HEK293 (cell line): ENCODE measurements around the gene GBX1.

Source experiments
- CTCF ChIA-PET: fragments of 350-600 bp; formaldehyde crosslinking; extraction: SDS; loops from one replicate; lab custom pipeline; 2021; ENCODE audit warnings: antibody characterized with exemption; lab: Yijun Ruan, JAX
- POLR2A ChIA-PET: fragments of 300-600 bp; formaldehyde crosslinking; extraction: SDS; loops from one replicate; lab custom pipeline; 2020; ENCODE audit warnings: antibody characterized with exemption, inconsistent platforms; lab: Yijun Ruan, JAX
- H3K27ac ChIP-seq: fragments of 200-500 bp; sonication (Bioruptor generic); 2 replicates; pipeline ENCODE4 v1.5.1; 2014; ENCODE audit warnings: low read depth, low read length, control low read depth, inconsistent platforms; ENCODE audit errors: extremely low read depth
- H3K36me3 ChIP-seq, 2 experiments: fragments of 200-500 bp in 1 of 2; sonication (Bioruptor generic) in 1 of 2; 1 replicate in 1 of 2; 2 replicates in 1 of 2; pipeline ENCODE4 v1.5.1; 2014 to 2017; ENCODE audit warnings: inconsistent platforms in 2 of 2, low read length in 2 of 2; ENCODE audit not compliant: control insufficient read depth in 2 of 2, insufficient read depth in 1 of 2
- H3K4me1 ChIP-seq: fragments of 200-500 bp; sonication (Bioruptor generic); 2 replicates; pipeline ENCODE4 v1.5.1; 2014; ENCODE audit warnings: mild to moderate bottlenecking, low read length, inconsistent platforms; ENCODE audit not compliant: control insufficient read depth, insufficient read depth
- H3K4me3 ChIP-seq: 2 replicates; pipeline ENCODE4 v1.5.1; 2011; ENCODE audit warnings: low read depth, mild to moderate bottlenecking, control low read depth, low read length, moderate library complexity
- H3K9me3 ChIP-seq: fragments of 200-500 bp; sonication (Bioruptor generic); 2 replicates; pipeline ENCODE4 v1.5.1; 2014; ENCODE audit warnings: low read depth, low read length, inconsistent platforms; ENCODE audit not compliant: control insufficient read depth, insufficient read depth
- GLIS1 ChIP-seq: fragments of 450-650 bp; formaldehyde crosslinking; IDR thresholded peaks from 2 replicates; pipeline ENCODE4 v1.5.1; 2016; ENCODE audit warnings: missing biosample characterization, missing genetic modification characterization
- GLIS2 ChIP-seq: fragments of 450-650 bp; formaldehyde crosslinking; IDR thresholded peaks from 2 replicates; pipeline ENCODE4 v1.5.1; 2016; ENCODE audit warnings: missing biosample characterization, missing genetic modification characterization
- KLF16 ChIP-seq: fragments of 450-650 bp; formaldehyde crosslinking; IDR thresholded peaks from 2 replicates; pipeline ENCODE4 v1.5.1; 2017; ENCODE audit warnings: missing biosample characterization, missing genetic modification characterization
- PRDM1 ChIP-seq: fragments of 450-650 bp; formaldehyde crosslinking; IDR thresholded peaks from 2 replicates; pipeline ENCODE4; 2016; ENCODE audit warnings: missing biosample characterization, missing genetic modification characterization
- SP7 ChIP-seq: fragments of 450-650 bp; formaldehyde crosslinking; IDR thresholded peaks from 2 replicates; pipeline ENCODE4 v1.5.1; 2016; ENCODE audit warnings: missing biosample characterization, missing genetic modification characterization
- WT1 ChIP-seq: fragments of 450-650 bp; formaldehyde crosslinking; IDR thresholded peaks from 2 replicates; pipeline ENCODE4 v1.5.1; 2016; ENCODE audit warnings: missing biosample characterization, missing genetic modification characterization
- ZBTB17 ChIP-seq: fragments of 450-650 bp; formaldehyde crosslinking; IDR thresholded peaks from 2 replicates; pipeline ENCODE4 v1.5.1; 2016; ENCODE audit warnings: missing biosample characterization, missing genetic modification characterization
- ZEB2 ChIP-seq: fragments of 450-650 bp; formaldehyde crosslinking; IDR thresholded peaks from 2 replicates; pipeline ENCODE4 v1.5.1; 2016; ENCODE audit warnings: missing biosample characterization, missing genetic modification characterization
- ZNF140 ChIP-seq: fragments of 450-650 bp; formaldehyde crosslinking; IDR thresholded peaks from 2 replicates; pipeline ENCODE4 v1.5.1; 2016; ENCODE audit warnings: missing biosample characterization, missing genetic modification characterization
- ZNF169 ChIP-seq: fragments of 450-650 bp; formaldehyde crosslinking; IDR thresholded peaks from 2 replicates; pipeline ENCODE4 v1.5.1; 2016; ENCODE audit warnings: missing biosample characterization, missing genetic modification characterization
- ZNF324 ChIP-seq: fragments of 450-650 bp; formaldehyde crosslinking; IDR thresholded peaks from 2 replicates; pipeline ENCODE4 v1.5.1; 2016; ENCODE audit warnings: missing biosample characterization, missing genetic modification characterization
- ZNF350 ChIP-seq: fragments of 450-650 bp; formaldehyde crosslinking; IDR thresholded peaks from 2 replicates; pipeline ENCODE4 v1.5.0; 2017; ENCODE audit warnings: missing biosample characterization, mild to moderate bottlenecking, missing genetic modification characterization
- ZNF394 ChIP-seq: fragments of 450-650 bp; formaldehyde crosslinking; IDR thresholded peaks from 2 replicates; pipeline ENCODE4 v1.5.1; 2016; ENCODE audit warnings: missing biosample characterization, missing genetic modification characterization, mild to moderate bottlenecking, moderate library complexity, borderline replicate concordance
- ZNF596 ChIP-seq: fragments of 450-650 bp; IDR thresholded peaks from 2 replicates; pipeline ENCODE4 v1.5.0; 2018; ENCODE audit warnings: missing biosample characterization, mild to moderate bottlenecking, missing genetic modification characterization, moderate library complexity
- ZNF600 ChIP-seq: fragments of 450-650 bp; formaldehyde crosslinking; IDR thresholded peaks from 2 replicates; pipeline ENCODE4 v1.5.1; 2016; ENCODE audit warnings: missing biosample characterization, missing genetic modification characterization
- ZNF610 ChIP-seq: fragments of 450-650 bp; formaldehyde crosslinking; IDR thresholded peaks from 2 replicates; pipeline ENCODE4 v1.5.1; 2016; ENCODE audit warnings: missing biosample characterization, missing genetic modification characterization, borderline replicate concordance
- ZNF629 ChIP-seq: fragments of 450-650 bp; formaldehyde crosslinking; IDR thresholded peaks from 2 replicates; pipeline ENCODE4 v1.5.1; 2017; ENCODE audit warnings: missing biosample characterization, missing genetic modification characterization
- ZNF654 ChIP-seq: fragments of 450-650 bp; formaldehyde crosslinking; IDR thresholded peaks from 2 replicates; pipeline ENCODE4 v1.5.1; 2016; ENCODE audit warnings: low read depth, missing biosample characterization, missing genetic modification characterization
- ZNF658 ChIP-seq: fragments of 450-650 bp; formaldehyde crosslinking; IDR thresholded peaks from 2 replicates; pipeline ENCODE4; 2016; ENCODE audit warnings: missing biosample characterization, missing genetic modification characterization
- ZNF670 ChIP-seq: fragments of 450-650 bp; formaldehyde crosslinking; IDR thresholded peaks from 2 replicates; pipeline ENCODE4 v1.5.1; 2016; ENCODE audit warnings: missing biosample characterization, missing genetic modification characterization, low read depth
- ZNF707 ChIP-seq: fragments of 450-650 bp; formaldehyde crosslinking; IDR thresholded peaks from 2 replicates; pipeline ENCODE4 v1.5.1; 2016; ENCODE audit warnings: missing biosample characterization, missing genetic modification characterization
- ZNF777 ChIP-seq: fragments of 450-650 bp; formaldehyde crosslinking; IDR thresholded peaks from 2 replicates; pipeline ENCODE4 v1.5.1; 2017; ENCODE audit warnings: missing biosample characterization, missing genetic modification characterization, borderline replicate concordance
- ZSCAN30 ChIP-seq: fragments of 450-650 bp; IDR thresholded peaks from 2 replicates; pipeline ENCODE4 v1.5.1; 2018; ENCODE audit warnings: missing biosample characterization, mild to moderate bottlenecking, missing genetic modification characterization, moderate library complexity
- TF ChIP-seq, protein P1 (sequence below): fragments of 450-650 bp; formaldehyde crosslinking; IDR thresholded peaks from 2 replicates; pipeline ENCODE4 v1.5.1; 2017; ENCODE audit warnings: missing biosample characterization, missing genetic modification characterization
- TF ChIP-seq, protein P2 (sequence below): fragments of 450-650 bp; formaldehyde crosslinking; IDR thresholded peaks from 2 replicates; pipeline ENCODE4 v1.5.1; 2016; ENCODE audit warnings: missing biosample characterization, missing genetic modification characterization
- TF ChIP-seq, protein P3 (sequence below): fragments of 450-650 bp; IDR thresholded peaks from 2 replicates; pipeline ENCODE4 v1.5.1; 2018; ENCODE audit warnings: missing biosample characterization, mild to moderate bottlenecking, missing genetic modification characterization
- TF ChIP-seq, protein P4 (sequence below): fragments of 450-650 bp; formaldehyde crosslinking; IDR thresholded peaks from 2 replicates; pipeline ENCODE4 v1.5.1; 2016; ENCODE audit warnings: missing biosample characterization, missing genetic modification characterization
- TF ChIP-seq, protein P5 (sequence below): fragments of 450-650 bp; formaldehyde crosslinking; IDR thresholded peaks from 2 replicates; pipeline ENCODE4 v1.5.1; 2016; ENCODE audit warnings: missing biosample characterization, missing genetic modification characterization, low read depth

The GBX1 gene

DNA sequence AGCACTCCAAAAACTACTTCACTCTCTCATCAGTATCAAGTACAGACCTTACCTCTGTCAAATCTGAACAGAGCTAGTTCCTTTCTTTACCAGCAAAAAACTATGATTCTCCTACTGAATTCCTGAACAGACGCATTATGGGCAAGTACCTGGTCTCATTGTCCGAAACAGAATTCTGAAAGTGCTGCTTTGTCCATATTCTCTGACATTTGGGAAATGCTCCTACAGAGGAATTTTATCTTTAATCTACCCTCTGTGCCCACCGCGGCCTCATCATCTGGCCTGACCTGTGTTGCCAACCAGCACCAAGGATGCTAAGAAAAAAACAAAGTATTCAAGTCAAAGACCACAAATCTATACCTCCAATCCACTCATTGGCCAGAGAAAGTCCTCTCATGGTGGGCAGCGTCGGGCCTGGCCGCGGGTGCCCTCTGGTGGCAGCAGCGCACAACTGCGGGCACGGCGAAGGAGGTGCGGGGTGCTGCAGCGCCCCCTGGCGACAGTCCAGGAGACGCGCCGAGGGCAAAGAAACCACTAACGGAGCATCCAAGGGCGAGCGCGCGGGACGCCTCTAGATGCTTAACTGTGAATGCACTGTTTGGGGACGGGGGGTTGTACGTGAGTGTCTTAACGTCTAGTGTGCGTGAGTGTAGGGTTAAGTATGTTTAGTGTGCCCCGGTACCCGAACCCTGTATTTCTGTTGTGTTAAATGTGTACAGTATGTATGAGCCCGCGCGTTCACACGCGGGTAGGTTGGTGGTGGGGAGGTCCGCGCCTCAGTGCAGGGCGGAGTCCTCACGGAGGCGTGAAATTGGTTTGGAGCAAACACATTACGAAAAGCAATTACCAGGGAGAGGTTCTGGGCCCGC is 5.0 kb upstream of the GBX1 start (continued):
- TF ChIP-seq ZEB2 (tag by site-specific recombination) (peak; percentile 70), SP7 (peak; percentile 81), KLF16 (peak; percentile 62; the same call in 1 of the 2 replicates), ZSCAN30 (tag by site-specific recombination) (peak; percentile 81), ZNF600 (peak; percentile 59; the same call in 1 of the 2 replicates), ZNF654 (tag by site-specific recombination) (peak; percentile 95), ZNF707 (no peak), ZNF629 (peak; percentile 56; the same call in 1 of the 2 replicates), WT1 (0 out of 2 replicates have a peak, but pooled peaks have one; percentile 29), GLIS1 (tag by site-specific recombination) (0 out of 2 replicates have a peak, but pooled peaks have one; percentile 18), ZNF324 (tag by site-specific recombination) (peak; percentile 82; the same call in 1 of the 2 replicates), ZNF777 (tag by site-specific recombination) (0 out of 2 replicates have a peak, but pooled peaks have one; percentile 63), GLIS2 (tag by site-specific recombination) (no peak), ZNF169 (tag by site-specific recombination) (no peak), PRDM1 (tag by site-specific recombination) (peak; percentile 62), ZNF610 (tag by site-specific recombination) (peak; percentile 45; the same call in 1 of the 2 replicates), ZNF394 (tag by site-specific recombination) (peak; percentile 47; the same call in 1 of the 2 replicates)
- TF ChIP-seq, protein P1, sequence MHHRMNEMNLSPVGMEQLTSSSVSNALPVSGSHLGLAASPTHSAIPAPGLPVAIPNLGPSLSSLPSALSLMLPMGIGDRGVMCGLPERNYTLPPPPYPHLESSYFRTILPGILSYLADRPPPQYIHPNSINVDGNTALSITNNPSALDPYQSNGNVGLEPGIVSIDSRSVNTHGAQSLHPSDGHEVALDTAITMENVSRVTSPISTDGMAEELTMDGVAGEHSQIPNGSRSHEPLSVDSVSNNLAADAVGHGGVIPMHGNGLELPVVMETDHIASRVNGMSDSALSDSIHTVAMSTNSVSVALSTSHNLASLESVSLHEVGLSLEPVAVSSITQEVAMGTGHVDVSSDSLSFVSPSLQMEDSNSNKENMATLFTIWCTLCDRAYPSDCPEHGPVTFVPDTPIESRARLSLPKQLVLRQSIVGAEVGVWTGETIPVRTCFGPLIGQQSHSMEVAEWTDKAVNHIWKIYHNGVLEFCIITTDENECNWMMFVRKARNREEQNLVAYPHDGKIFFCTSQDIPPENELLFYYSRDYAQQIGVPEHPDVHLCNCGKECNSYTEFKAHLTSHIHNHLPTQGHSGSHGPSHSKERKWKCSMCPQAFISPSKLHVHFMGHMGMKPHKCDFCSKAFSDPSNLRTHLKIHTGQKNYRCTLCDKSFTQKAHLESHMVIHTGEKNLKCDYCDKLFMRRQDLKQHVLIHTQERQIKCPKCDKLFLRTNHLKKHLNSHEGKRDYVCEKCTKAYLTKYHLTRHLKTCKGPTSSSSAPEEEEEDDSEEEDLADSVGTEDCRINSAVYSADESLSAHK (tag by site-specific recombination), result peak; percentile 63
- TF ChIP-seq, protein P2, sequence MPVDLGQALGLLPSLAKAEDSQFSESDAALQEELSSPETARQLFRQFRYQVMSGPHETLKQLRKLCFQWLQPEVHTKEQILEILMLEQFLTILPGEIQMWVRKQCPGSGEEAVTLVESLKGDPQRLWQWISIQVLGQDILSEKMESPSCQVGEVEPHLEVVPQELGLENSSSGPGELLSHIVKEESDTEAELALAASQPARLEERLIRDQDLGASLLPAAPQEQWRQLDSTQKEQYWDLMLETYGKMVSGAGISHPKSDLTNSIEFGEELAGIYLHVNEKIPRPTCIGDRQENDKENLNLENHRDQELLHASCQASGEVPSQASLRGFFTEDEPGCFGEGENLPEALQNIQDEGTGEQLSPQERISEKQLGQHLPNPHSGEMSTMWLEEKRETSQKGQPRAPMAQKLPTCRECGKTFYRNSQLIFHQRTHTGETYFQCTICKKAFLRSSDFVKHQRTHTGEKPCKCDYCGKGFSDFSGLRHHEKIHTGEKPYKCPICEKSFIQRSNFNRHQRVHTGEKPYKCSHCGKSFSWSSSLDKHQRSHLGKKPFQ (tag by site-specific recombination), result no peak
- TF ChIP-seq, protein P3, sequence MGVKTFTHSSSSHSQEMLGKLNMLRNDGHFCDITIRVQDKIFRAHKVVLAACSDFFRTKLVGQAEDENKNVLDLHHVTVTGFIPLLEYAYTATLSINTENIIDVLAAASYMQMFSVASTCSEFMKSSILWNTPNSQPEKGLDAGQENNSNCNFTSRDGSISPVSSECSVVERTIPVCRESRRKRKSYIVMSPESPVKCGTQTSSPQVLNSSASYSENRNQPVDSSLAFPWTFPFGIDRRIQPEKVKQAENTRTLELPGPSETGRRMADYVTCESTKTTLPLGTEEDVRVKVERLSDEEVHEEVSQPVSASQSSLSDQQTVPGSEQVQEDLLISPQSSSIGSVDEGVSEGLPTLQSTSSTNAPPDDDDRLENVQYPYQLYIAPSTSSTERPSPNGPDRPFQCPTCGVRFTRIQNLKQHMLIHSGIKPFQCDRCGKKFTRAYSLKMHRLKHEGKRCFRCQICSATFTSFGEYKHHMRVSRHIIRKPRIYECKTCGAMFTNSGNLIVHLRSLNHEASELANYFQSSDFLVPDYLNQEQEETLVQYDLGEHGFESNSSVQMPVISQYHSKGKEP, result peak; percentile 49; the same call in 1 of the 2 replicates

DNA sequence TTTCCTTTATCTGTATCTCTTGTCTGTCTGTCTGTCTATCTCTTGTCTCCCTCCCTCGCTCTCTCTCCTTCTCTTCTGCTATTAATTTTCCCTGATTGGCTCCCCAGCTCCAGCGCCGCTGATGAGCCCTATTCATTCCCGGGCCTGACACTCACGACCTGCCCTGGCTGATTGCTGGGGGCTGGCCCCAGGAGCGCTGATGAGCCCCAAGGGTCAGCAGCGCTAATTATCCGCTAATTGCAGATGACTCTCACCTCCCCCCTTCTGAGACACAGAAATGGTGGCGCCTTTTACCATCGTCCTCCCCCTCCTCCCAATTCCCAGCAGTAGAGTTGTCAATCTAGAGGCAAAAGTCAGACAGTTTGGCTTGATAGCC is 1.3 kb upstream of the GBX1 start:
- H3K27ac ChIP-seq, result no peak overlapping the region
- H3K36me3 ChIP-seq, result no peaks in the 10 kb centered on the region
- ChIA-PET POLR2A (no interaction called here), CTCF (interaction anchor here (0.6 to 2.6 kb wide), 10 partner anchors 11 to 679 kb away, joined by 4 to 20 read pairs (median 8); no protein-coding TSS in a partner anchor)
- H3K4me1 ChIP-seq, result no peaks in the 10 kb centered on the region
- no peaks in the 10 kb centered on the region for H3K9me3 ChIP-seq
- no peak overlapping the region for H3K4me3 ChIP-seq
- TF ChIP-seq, protein P3, result no peak
- no peak for TF ChIP-seq ZNF140 (tag by site-specific recombination)
- TF ChIP-seq, protein P4, sequence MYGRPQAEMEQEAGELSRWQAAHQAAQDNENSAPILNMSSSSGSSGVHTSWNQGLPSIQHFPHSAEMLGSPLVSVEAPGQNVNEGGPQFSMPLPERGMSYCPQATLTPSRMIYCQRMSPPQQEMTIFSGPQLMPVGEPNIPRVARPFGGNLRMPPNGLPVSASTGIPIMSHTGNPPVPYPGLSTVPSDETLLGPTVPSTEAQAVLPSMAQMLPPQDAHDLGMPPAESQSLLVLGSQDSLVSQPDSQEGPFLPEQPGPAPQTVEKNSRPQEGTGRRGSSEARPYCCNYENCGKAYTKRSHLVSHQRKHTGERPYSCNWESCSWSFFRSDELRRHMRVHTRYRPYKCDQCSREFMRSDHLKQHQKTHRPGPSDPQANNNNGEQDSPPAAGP (tag by site-specific recombination), result no peak
- TF ChIP-seq ZBTB17 (tag by site-specific recombination), result no peak
- TF ChIP-seq ZNF596 (tag by site-specific recombination), result no peak
- no peak for TF ChIP-seq ZNF670 (tag by site-specific recombination)
- no peak for TF ChIP-seq ZNF658
- TF ChIP-seq, protein P5, sequence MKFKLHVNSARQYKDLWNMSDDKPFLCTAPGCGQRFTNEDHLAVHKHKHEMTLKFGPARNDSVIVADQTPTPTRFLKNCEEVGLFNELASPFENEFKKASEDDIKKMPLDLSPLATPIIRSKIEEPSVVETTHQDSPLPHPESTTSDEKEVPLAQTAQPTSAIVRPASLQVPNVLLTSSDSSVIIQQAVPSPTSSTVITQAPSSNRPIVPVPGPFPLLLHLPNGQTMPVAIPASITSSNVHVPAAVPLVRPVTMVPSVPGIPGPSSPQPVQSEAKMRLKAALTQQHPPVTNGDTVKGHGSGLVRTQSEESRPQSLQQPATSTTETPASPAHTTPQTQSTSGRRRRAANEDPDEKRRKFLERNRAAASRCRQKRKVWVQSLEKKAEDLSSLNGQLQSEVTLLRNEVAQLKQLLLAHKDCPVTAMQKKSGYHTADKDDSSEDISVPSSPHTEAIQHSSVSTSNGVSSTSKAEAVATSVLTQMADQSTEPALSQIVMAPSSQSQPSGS (tag by site-specific recombination), result no peak
- TF ChIP-seq ZNF350 (tag by site-specific recombination), result no peak
